Activated naive CD4-positive, alpha-beta T cell treated with anti-CD3 and anti-CD28 coated beads, Interleukin-2, amount 10 ng/mL, durations not matched to agents 7 days and 5 days (primary cell): ENCODE measurements around the gene C22orf42.
"Not testable (repeated sequence)": the region's sequence is repeated elsewhere in the genome, so short reads cannot be mapped to it uniquely, and the experiment has no call there.

Experiments used
- CTCF ChIA-PET: fragments of 350-600 bp; sonication (Branson Sonifier 250); formaldehyde crosslinking; loops from one replicate; lab custom pipeline; 2021; ENCODE audit warnings: antibody characterized with exemption; lab: Charles Lee
- DNase-seq: peaks from one replicate; pipeline ENCODE4 v3.0.0-alpha.2; 2020
- H3K27ac Mint-ChIP-seq: one replicate; pipeline ENCODE4 v1.8.0; 2021; ENCODE audit warnings: mild to moderate bottlenecking, moderate library complexity, mixed read lengths
- H3K27me3 Mint-ChIP-seq: one replicate; pipeline ENCODE4 v1.8.0; 2021; ENCODE audit warnings: mild to moderate bottlenecking, mixed read lengths
- H3K36me3 Mint-ChIP-seq: one replicate; pipeline ENCODE4 v1.8.0; 2021; ENCODE audit warnings: mixed read lengths
- H3K4me1 Mint-ChIP-seq: one replicate; pipeline ENCODE4 v1.8.0; 2021; ENCODE audit warnings: mixed read lengths
- H3K4me3 Mint-ChIP-seq: one replicate; pipeline ENCODE4 v1.8.0; 2021; ENCODE audit warnings: mild to moderate bottlenecking, moderate library complexity, mixed read lengths
- H3K9me3 Mint-ChIP-seq: one replicate; pipeline ENCODE4 v1.8.0; 2021; ENCODE audit warnings: mixed read lengths

C22orf42 gene

GRCh38 chr22:32200752-32201151, 41.6 kb upstream of the C22orf42 start:
- CTCF ChIA-PET, result interaction anchor here (0.7 to 2.9 kb wide), 3 partner anchors 58 to 66 kb away, joined by 3 to 14 read pairs (median 3); no protein-coding TSS in a partner anchor
- peaks cover 70% of the 10 kb centered on the region for H3K27me3 Mint-ChIP-seq
- peak; percentile 63 for DNase-seq
- no peak overlapping the region for H3K4me3 Mint-ChIP-seq
- peaks cover 49% of the 10 kb centered on the region for H3K4me1 Mint-ChIP-seq
- no peak overlapping the region for H3K27ac Mint-ChIP-seq
- no peaks in the 10 kb centered on the region for H3K36me3 Mint-ChIP-seq
- no peaks in the 10 kb centered on the region for H3K9me3 Mint-ChIP-seq

- no peak for DNase-seq
- Mint-ChIP-seq H3K36me3 (no peaks in the 10 kb centered on the region), H3K4me3 (no peak overlapping the region), H3K27me3 (peaks cover 72% of the 10 kb centered on the region), H3K27ac (no peak overlapping the region), H3K4me1 (peaks cover 48% of the 10 kb centered on the region), H3K9me3 (no peaks in the 10 kb centered on the region)
- CTCF ChIA-PET, result interaction anchor here (2.9 kb wide), 1 partner anchor 66 kb away, joined by 14 read pairs; no protein-coding TSS in a partner anchor
These were observed 40.9 kb upstream of the C22orf42 start for GRCh38 chr22:32199961-32200360.

GRCh38 chr22:32199341-32199740, 40.2 kb upstream of the C22orf42 start:
- Mint-ChIP-seq H3K27me3 (peaks cover 65% of the 10 kb centered on the region), H3K9me3 (no peaks in the 10 kb centered on the region), H3K27ac (peak overlapping the region; percentile 21), H3K36me3 (no peaks in the 10 kb centered on the region), H3K4me1 (peaks cover 43% of the 10 kb centered on the region), H3K4me3 (no peak overlapping the region)
- DNase-seq, result no peak
- CTCF ChIA-PET, result no interaction called here

DNA sequence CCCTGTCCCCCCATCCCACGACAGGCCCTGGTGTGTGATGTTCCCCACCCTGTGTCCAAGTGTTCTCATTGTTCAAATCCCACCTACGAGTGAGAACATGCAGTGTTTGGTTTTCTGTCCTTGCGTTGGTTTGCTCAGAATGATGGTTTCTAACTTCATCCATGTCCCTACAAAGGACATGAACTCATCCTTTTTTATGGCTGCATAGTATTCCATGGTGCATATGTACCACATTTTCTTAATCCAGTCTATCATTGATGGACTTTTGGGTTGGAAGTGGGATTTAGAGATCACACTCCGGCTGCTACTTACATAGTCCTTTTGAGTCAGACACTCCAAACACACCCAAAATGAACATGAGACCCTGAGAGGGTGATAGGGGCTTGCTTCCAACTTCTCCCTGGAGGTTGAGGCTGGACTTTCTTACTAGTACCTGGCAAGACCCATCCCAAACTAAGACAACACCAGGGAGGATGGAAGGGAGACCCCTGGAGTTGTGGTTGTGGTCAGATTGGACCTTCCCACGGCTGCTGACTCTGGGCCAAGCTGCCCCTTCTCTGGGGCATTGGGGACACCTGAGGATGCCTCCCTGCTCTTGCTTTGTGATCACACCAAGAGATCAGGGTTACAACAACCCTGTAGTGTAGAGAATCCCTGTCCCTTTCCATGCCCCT, 38.6 kb upstream of the C22orf42 start:
- H3K36me3 Mint-ChIP-seq, DNase-seq, CTCF ChIA-PET, H3K9me3 Mint-ChIP-seq, H3K27ac Mint-ChIP-seq, H3K4me3 Mint-ChIP-seq: not testable (repeated sequence)
- Mint-ChIP-seq H3K4me1 (peaks cover 27% of the 10 kb centered on the region), H3K27me3 (peaks cover 65% of the 10 kb centered on the region)

GRCh38 chr22:32195900-32196299, 36.8 kb upstream of the C22orf42 start:
- H3K9me3 Mint-ChIP-seq, H3K27ac Mint-ChIP-seq, H3K4me3 Mint-ChIP-seq, H3K36me3 Mint-ChIP-seq, CTCF ChIA-PET, DNase-seq: not testable (repeated sequence)
- peaks cover 62% of the 10 kb centered on the region for H3K27me3 Mint-ChIP-seq
- H3K4me1 Mint-ChIP-seq, result peaks cover 11% of the 10 kb centered on the region

DNA sequence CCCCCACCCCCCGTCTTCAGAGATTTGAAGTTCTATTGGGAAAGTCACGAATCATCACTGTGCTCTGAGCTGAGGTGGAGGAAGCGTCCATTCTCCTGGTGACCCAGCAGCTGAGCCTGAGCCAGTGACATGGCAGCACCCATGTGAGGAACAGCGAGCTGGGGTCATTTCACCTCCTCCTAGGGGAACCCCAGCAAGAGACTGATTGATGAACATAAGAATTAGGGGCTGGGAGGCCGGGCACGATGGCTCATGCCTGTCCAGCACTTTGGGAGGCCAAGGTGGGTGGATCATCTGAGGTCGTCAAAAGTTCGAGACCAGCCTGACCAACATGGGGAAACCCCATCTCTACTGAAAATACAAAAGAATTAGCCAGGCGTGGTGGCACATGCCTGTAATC, 34.2 kb upstream of the C22orf42 start:
- H3K9me3 Mint-ChIP-seq, H3K36me3 Mint-ChIP-seq, H3K4me3 Mint-ChIP-seq, DNase-seq, H3K4me1 Mint-ChIP-seq, CTCF ChIA-PET, H3K27ac Mint-ChIP-seq: not testable (repeated sequence)
- H3K27me3 Mint-ChIP-seq, result peaks cover 48% of the 10 kb centered on the region

- DNase-seq, H3K27ac Mint-ChIP-seq, H3K36me3 Mint-ChIP-seq, H3K4me1 Mint-ChIP-seq, H3K4me3 Mint-ChIP-seq, CTCF ChIA-PET, H3K9me3 Mint-ChIP-seq: not testable (repeated sequence)
- H3K27me3 Mint-ChIP-seq, result peaks cover 39% of the 10 kb centered on the region
These were observed 31.9 kb upstream of the C22orf42 start for GRCh38 chr22:32191021-32191420.

DNA sequence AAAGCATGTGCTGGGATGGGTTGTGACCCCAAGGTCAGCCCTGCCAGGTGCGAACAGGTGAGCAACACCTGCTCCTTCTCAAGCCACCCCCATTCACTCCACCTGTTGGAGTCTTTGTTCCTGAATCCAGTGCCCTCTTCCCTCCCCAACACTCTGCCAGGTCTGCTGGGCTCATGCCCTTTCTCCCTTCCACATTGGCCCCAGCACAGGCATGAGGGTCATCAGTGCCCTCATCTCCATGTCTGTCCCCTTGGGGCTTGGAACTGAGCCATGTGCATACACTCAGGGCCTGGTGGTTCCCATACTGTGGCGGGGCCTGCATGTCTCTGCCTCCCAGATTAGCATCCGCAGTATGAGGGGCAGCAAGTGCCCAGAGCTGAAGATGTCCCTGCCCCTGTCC, 26.7 kb upstream of the C22orf42 start:
- no peaks in the 10 kb centered on the region for H3K9me3 Mint-ChIP-seq
- H3K27ac Mint-ChIP-seq, result no peak overlapping the region
- no peaks in the 10 kb centered on the region for H3K36me3 Mint-ChIP-seq
- CTCF ChIA-PET, result no interaction called here
- H3K4me3 Mint-ChIP-seq, result no peak overlapping the region
- H3K27me3 Mint-ChIP-seq, result peaks cover 14% of the 10 kb centered on the region
- H3K4me1 Mint-ChIP-seq, result no peaks in the 10 kb centered on the region
- DNase-seq, result no peak

- Mint-ChIP-seq H3K27me3 (peaks cover 19% of the 10 kb centered on the region), H3K9me3 (no peaks in the 10 kb centered on the region), H3K4me1 (no peaks in the 10 kb centered on the region), H3K27ac (no peak overlapping the region), H3K36me3 (no peaks in the 10 kb centered on the region), H3K4me3 (no peak overlapping the region)
- DNase-seq, result no peak
- CTCF ChIA-PET, result no interaction called here
These were observed 24.5 kb upstream of the C22orf42 start for GRCh38 chr22:32183625-32184024.

GRCh38 chr22:32181043-32181442, 21.9 kb upstream of the C22orf42 start:
- H3K4me1 Mint-ChIP-seq, result no peaks in the 10 kb centered on the region
- H3K9me3 Mint-ChIP-seq, result no peaks in the 10 kb centered on the region
- CTCF ChIA-PET, result no interaction called here
- no peak for DNase-seq
- no peak overlapping the region for H3K27ac Mint-ChIP-seq
- H3K27me3 Mint-ChIP-seq, result peaks cover 40% of the 10 kb centered on the region
- H3K4me3 Mint-ChIP-seq, result no peak overlapping the region
- no peaks in the 10 kb centered on the region for H3K36me3 Mint-ChIP-seq

DNA sequence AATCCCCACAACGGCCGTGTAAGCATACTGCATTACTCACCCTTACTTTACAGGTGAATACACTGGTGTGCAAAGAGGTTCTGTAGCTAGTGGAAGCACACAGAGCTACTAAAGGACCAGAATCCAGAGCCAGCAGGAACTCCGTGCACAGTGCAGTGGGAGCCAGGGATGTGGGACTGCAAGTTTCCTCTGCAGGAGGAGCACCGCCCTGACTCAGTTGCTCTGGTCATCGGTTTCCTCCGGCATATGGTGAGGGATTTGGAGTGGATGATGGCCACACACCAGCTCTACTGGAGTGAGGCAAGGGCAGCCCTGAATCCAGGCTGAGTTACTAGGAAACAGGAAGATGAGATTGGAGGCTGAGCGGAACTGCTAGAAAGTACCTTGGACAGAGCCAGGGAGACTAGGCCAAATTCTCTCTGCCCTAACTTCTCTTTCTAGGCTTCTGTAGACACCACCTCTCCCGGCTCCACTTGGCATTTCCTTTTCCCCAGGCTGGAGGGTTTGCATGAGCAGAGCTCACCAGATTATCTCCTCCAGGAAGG, 18.2 kb upstream of the C22orf42 start:
- H3K4me3 Mint-ChIP-seq, result no peak overlapping the region
- H3K27ac Mint-ChIP-seq, result no peak overlapping the region
- no peak for DNase-seq
- CTCF ChIA-PET, result no interaction called here
- H3K36me3 Mint-ChIP-seq, result no peaks in the 10 kb centered on the region
- H3K4me1 Mint-ChIP-seq, result no peaks in the 10 kb centered on the region
- no peaks in the 10 kb centered on the region for H3K9me3 Mint-ChIP-seq
- H3K27me3 Mint-ChIP-seq, result peaks cover 66% of the 10 kb centered on the region

GRCh38 chr22:32175683-32176644, 16.9 kb upstream of the C22orf42 start:
- CTCF ChIA-PET, result no interaction called here
- H3K36me3 Mint-ChIP-seq, result no peaks in the 10 kb centered on the region
- no peak overlapping the region for H3K4me3 Mint-ChIP-seq
- peaks cover 76% of the 10 kb centered on the region for H3K27me3 Mint-ChIP-seq
- no peaks in the 10 kb centered on the region for H3K4me1 Mint-ChIP-seq
- H3K27ac Mint-ChIP-seq, result no peak overlapping the region
- no peak for DNase-seq
- H3K9me3 Mint-ChIP-seq, result no peaks in the 10 kb centered on the region

DNA sequence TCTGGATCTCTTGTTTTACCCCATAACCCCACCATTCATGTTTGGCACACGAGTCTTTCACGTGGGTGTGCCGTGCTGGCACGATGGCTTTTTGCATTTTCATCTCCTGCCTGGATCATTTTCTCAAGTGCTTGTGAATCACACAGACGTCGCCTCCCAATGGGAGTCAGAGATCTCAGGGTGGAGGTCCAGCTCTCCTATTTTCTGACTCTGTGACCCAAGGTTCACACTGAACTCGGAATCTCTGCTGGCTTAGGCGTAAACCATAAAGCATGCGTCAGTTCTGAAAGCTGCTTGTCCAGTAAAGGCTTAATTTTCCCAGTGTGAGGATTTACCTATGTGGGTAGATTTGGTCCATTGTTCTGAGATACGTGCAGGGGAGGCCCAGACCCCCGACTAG, 16.0 kb upstream of the C22orf42 start:
- CTCF ChIA-PET, result no interaction called here
- no peak overlapping the region for H3K27ac Mint-ChIP-seq
- no peaks in the 10 kb centered on the region for H3K36me3 Mint-ChIP-seq
- peaks cover 76% of the 10 kb centered on the region for H3K27me3 Mint-ChIP-seq
- H3K4me3 Mint-ChIP-seq, result no peak overlapping the region
- no peak for DNase-seq
- H3K4me1 Mint-ChIP-seq, result no peaks in the 10 kb centered on the region
- no peaks in the 10 kb centered on the region for H3K9me3 Mint-ChIP-seq

GRCh38 chr22:32165681-32166080, 6.6 kb upstream of the C22orf42 start:
- Mint-ChIP-seq H3K4me1 (no peaks in the 10 kb centered on the region), H3K27ac (no peak overlapping the region), H3K4me3 (no peak overlapping the region), H3K9me3 (no peaks in the 10 kb centered on the region), H3K27me3 (peaks cover 23% of the 10 kb centered on the region), H3K36me3 (no peaks in the 10 kb centered on the region)
- CTCF ChIA-PET, result interaction anchor here (0.7 kb wide), 1 partner anchor 101 kb away, joined by 3 read pairs; no protein-coding TSS in a partner anchor
- DNase-seq, result no peak
